T-helper 2 cell (primary cell): Measurements from ENCODE around the gene OLFM1.
"Not testable (repeated sequence)": the region's sequence is repeated elsewhere in the genome, so short reads cannot be mapped to it uniquely, and the experiment has no call there.

Experiments used
- DNase-seq, 5 experiments: peaks; one replicate each; pipeline versions ENCODE4 v3.0.0 to v3.0.0-alpha.2; 2012 to 2022

OLFM1 gene

GRCh38 chr9:135156525-135157510 is 69.3 kb downstream of the OLFM1 start:
- DNase-seq = no peak

- no peak for DNase-seq
These were observed 70.5 kb downstream of the OLFM1 start for GRCh38 chr9:135157856-135158563.

- no peak for DNase-seq
These were observed 71.1 kb downstream of the OLFM1 start for GRCh38 chr9:135158564-135158937.

GRCh38 chr9:135159801-135160200 is 72.3 kb downstream of the OLFM1 start:
- DNase-seq = no peak

- DNase-seq = no peak
These were observed 73.4 kb downstream of the OLFM1 start for GRCh38 chr9:135160862-135161261.

GRCh38 chr9:135162599-135162998 is 75.1 kb downstream of the OLFM1 start:
- not testable (repeated sequence) for DNase-seq

GRCh38 chr9:135163023-135163780 is 75.7 kb downstream of the OLFM1 start:
- no peak for DNase-seq

- DNase-seq = no peak
These were observed 76.6 kb downstream of the OLFM1 start for GRCh38 chr9:135164036-135164435.

GRCh38 chr9:135165003-135165711 is 77.7 kb downstream of the OLFM1 start:
- no peak for DNase-seq

GRCh38 chr9:135165756-135166519 is 78.5 kb downstream of the OLFM1 start:
- DNase-seq = no peak

- DNase-seq = no peak
These were observed 79.1 kb downstream of the OLFM1 start for GRCh38 chr9:135166565-135166964.

- DNase-seq = no peak
These were observed 79.9 kb downstream of the OLFM1 start for GRCh38 chr9:135167356-135167755.

GRCh38 chr9:135167849-135168655 is 80.6 kb downstream of the OLFM1 start:
- no peak for DNase-seq

GRCh38 chr9:135169709-135170226 is 82.3 kb downstream of the OLFM1 start:
- DNase-seq = no peak

GRCh38 chr9:135170535-135170934 is 83.1 kb downstream of the OLFM1 start:
- DNase-seq = no peak
